Activated CD4-positive, CD25-positive, alpha-beta regulatory T cell treated with anti-CD3 and anti-CD28 coated beads, Interleukin-2, amount 50 U/mL, for 72 hours (primary cell): Measurements from ENCODE around the gene TMC4.
"Not testable (repeated sequence)": the region's sequence is repeated elsewhere in the genome, so short reads cannot be mapped to it uniquely, and the experiment has no call there.

Experiments
- DNase-seq: peaks from one replicate; pipeline ENCODE4 v3.0.0; 2021

TMC4 gene

GRCh38 chr19:54201980-54202379 is 29.0 kb upstream of the TMC4 start:
- no peak for DNase-seq

GRCh38 chr19:54201172-54201701 is 28.3 kb upstream of the TMC4 start:
- DNase-seq: no peak

GRCh38 chr19:54199401-54199800 is 26.4 kb upstream of the TMC4 start:
- no peak for DNase-seq

- no peak for DNase-seq
Measured at GRCh38 chr19:54197121-54197520, 24.2 kb upstream of the TMC4 start.

GRCh38 chr19:54196536-54196935 is 23.6 kb upstream of the TMC4 start:
- DNase-seq: no peak

- DNase-seq: not testable (repeated sequence)
Measured at GRCh38 chr19:54194463-54194862, 21.5 kb upstream of the TMC4 start.

GRCh38 chr19:54193011-54193410 is 20.1 kb upstream of the TMC4 start:
- DNase-seq: no peak

GRCh38 chr19:54191811-54192453 is 19.0 kb upstream of the TMC4 start:
- no peak for DNase-seq

GRCh38 chr19:54191011-54191810 is 18.3 kb upstream of the TMC4 start, which contains the start of gene TSEN34:
TSEN34 (plus strand) TSS chr19:54191308; CDS start chr19:54191365, 57 bp downstream.
- no peak for DNase-seq

GRCh38 chr19:54190503-54191010 is 17.6 kb upstream of the TMC4 start:
- DNase-seq: peak; percentile 99

- peak; percentile 100 for DNase-seq
Measured at GRCh38 chr19:54189735-54190502, 17.0 kb upstream of the TMC4 start.

- DNase-seq: no peak
Measured at GRCh38 chr19:54189145-54189734, 16.3 kb upstream of the TMC4 start, which contains the start of gene MBOAT7. MBOAT7 (minus strand) TSS chr19:54189580; CDS start chr19:54188508, 1,072 bp downstream.

GRCh38 chr19:54188215-54188871 is 15.4 kb upstream of the TMC4 start:
- DNase-seq: peak; percentile 53

GRCh38 chr19:54186934-54187381 is 14.0 kb upstream of the TMC4 start:
- no peak for DNase-seq

GRCh38 chr19:54186351-54186750 is 13.4 kb upstream of the TMC4 start:
- no peak for DNase-seq

GRCh38 chr19:54183431-54183830 is 10.5 kb upstream of the TMC4 start:
- no peak for DNase-seq

GRCh38 chr19:54181894-54182293 is 8.9 kb upstream of the TMC4 start:
- not testable (repeated sequence) for DNase-seq

- DNase-seq: no peak
Measured at GRCh38 chr19:54180691-54181091, 7.7 kb upstream of the TMC4 start.

- DNase-seq: no peak
Measured at GRCh38 chr19:54179921-54180461, 7.0 kb upstream of the TMC4 start.

GRCh38 chr19:54179262-54179852 is 6.4 kb upstream of the TMC4 start:
- no peak for DNase-seq
